SK-N-SH treated with all-trans-retinoic acid at 6 μM for 48 hours (cell line): ENCODE results near the gene C6orf136.

ENCODE experiments used
- ATAC-seq: fragments of 200-7000 bp; cut with Tn5 transposase; 3 replicates; pipeline ENCODE4 v1.9.1; 2020; ENCODE audit warnings: mild to moderate bottlenecking, moderate library complexity
- CREB5 ChIP-seq: fragments of 250-450 bp; sonication (Bioruptor Pico); IDR thresholded peaks from 2 replicates; pipeline ENCODE4 v1.5.1; 2020; ENCODE audit warnings: low read depth, mild to moderate bottlenecking, moderate library complexity
- CSDC2 ChIP-seq: fragments of 250-450 bp; sonication (Bioruptor Pico); IDR thresholded peaks from 2 replicates; pipeline ENCODE4 v1.5.0; 2020; ENCODE audit warnings: mild to moderate bottlenecking, moderate library complexity
- GLIS3 ChIP-seq: fragments of 250-450 bp; sonication (Bioruptor Pico); IDR thresholded peaks from 2 replicates; pipeline ENCODE4 v1.5.0; 2020; ENCODE audit warnings: mild to moderate bottlenecking, moderate library complexity
- ISL1 ChIP-seq: fragments of 250-450 bp; sonication (Bioruptor Pico); IDR thresholded peaks from 2 replicates; pipeline ENCODE4 v2.1.2; 2022; ENCODE audit warnings: mild to moderate bottlenecking, moderate library complexity
- OSR1 ChIP-seq: fragments of 250-450 bp; sonication (Bioruptor Pico); IDR thresholded peaks from 2 replicates; pipeline ENCODE4 v1.8.0; 2022; ENCODE audit warnings: moderate library complexity, mild to moderate bottlenecking, inconsistent platforms
- PATZ1 ChIP-seq: fragments of 250-450 bp; sonication (Bioruptor Pico); IDR thresholded peaks from 2 replicates; pipeline ENCODE4 v1.8.0; 2020; ENCODE audit warnings: mild to moderate bottlenecking, moderate library complexity, borderline replicate concordance
- POU6F1 ChIP-seq: fragments of 250-450 bp; sonication (Bioruptor Pico); IDR thresholded peaks from 2 replicates; pipeline ENCODE4 v1.8.0; 2021; ENCODE audit warnings: low read depth, mild to moderate bottlenecking, moderate library complexity, borderline replicate concordance
- PPARA ChIP-seq: fragments of 250-450 bp; sonication (Bioruptor Pico); IDR thresholded peaks from 2 replicates; pipeline ENCODE4 v1.5.0; 2020; ENCODE audit warnings: mild to moderate bottlenecking, borderline replicate concordance
- RARB ChIP-seq: fragments of 250-450 bp; sonication (Bioruptor Pico); IDR thresholded peaks from 2 replicates; pipeline ENCODE4 v1.8.0; 2021; ENCODE audit warnings: mild to moderate bottlenecking, moderate library complexity
- SNAI2 ChIP-seq: fragments of 250-450 bp; sonication (Bioruptor Pico); IDR thresholded peaks from 2 replicates; pipeline ENCODE4 v1.5.0; 2020; ENCODE audit warnings: mild to moderate bottlenecking, moderate library complexity
- TOX ChIP-seq: fragments of 250-450 bp; sonication (Bioruptor Pico); IDR thresholded peaks from 2 replicates; pipeline ENCODE4 v1.8.0; 2021; ENCODE audit warnings: mild to moderate bottlenecking, moderate library complexity, borderline replicate concordance
- TSHZ2 ChIP-seq: fragments of 250-450 bp; sonication (Bioruptor Pico); IDR thresholded peaks from 2 replicates; pipeline ENCODE4 v1.5.0; 2020; ENCODE audit warnings: mild to moderate bottlenecking, moderate library complexity
- ZFP3 ChIP-seq: fragments of 250-450 bp; sonication (Bioruptor Pico); IDR thresholded peaks from 2 replicates; pipeline ENCODE4 v1.5.0; 2020; ENCODE audit warnings: mild to moderate bottlenecking, moderate library complexity
- ZFP30 ChIP-seq: fragments of 450-650 bp; formaldehyde crosslinking; IDR thresholded peaks from 2 replicates; pipeline ENCODE4 v1.5.0; 2022; ENCODE audit warnings: mild to moderate bottlenecking, moderate library complexity
- ZNF565 ChIP-seq: fragments of 450-650 bp; formaldehyde crosslinking; conservative IDR thresholded peaks from 2 replicates; pipeline ENCODE4 v1.5.0; 2020; ENCODE audit warnings: low read depth, mild to moderate bottlenecking, moderate library complexity
- ZNF70 ChIP-seq: fragments of 450-650 bp; formaldehyde crosslinking; IDR thresholded peaks from 2 replicates; pipeline ENCODE4 v1.5.0; 2020; ENCODE audit warnings: mild to moderate bottlenecking, moderate library complexity
- ZNF8 ChIP-seq: fragments of 450-650 bp; formaldehyde crosslinking; IDR thresholded peaks from 2 replicates; pipeline ENCODE4 v1.5.0; 2020; ENCODE audit warnings: mild to moderate bottlenecking, moderate library complexity

The C6orf136 gene

GRCh38 chr6:30679765-30680535 lies 33.0 kb downstream of the C6orf136 start:
- no peak for TF ChIP-seq POU6F1 (CRISPR knock-in tag)
- no peak for TF ChIP-seq SNAI2 (CRISPR knock-in tag)
- TF ChIP-seq ZFP3 (CRISPR knock-in tag): no peak
- no peak for TF ChIP-seq PPARA (CRISPR knock-in tag)
- TF ChIP-seq, all 23 proteins: peak for 0
- ATAC-seq: no peak

GRCh38 chr6:30681766-30682142 lies 34.8 kb downstream of the C6orf136 start:
- no peak for TF ChIP-seq POU6F1 (CRISPR knock-in tag)
- no peak for TF ChIP-seq PPARA (CRISPR knock-in tag)
- no peak for TF ChIP-seq RARB (CRISPR knock-in tag)
- no peak for TF ChIP-seq OSR1 (CRISPR knock-in tag)
- TF ChIP-seq ZFP30: no peak
- TF ChIP-seq, all 23 proteins: peak for 0

GRCh38 chr6:30682143-30683117 lies 35.5 kb downstream of the C6orf136 start:
- TF ChIP-seq ZNF8 (CRISPR knock-in tag): no peak
- TF ChIP-seq GLIS3 (CRISPR knock-in tag): no peak
- no peak for TF ChIP-seq ZFP3 (CRISPR knock-in tag)
- TF ChIP-seq CSDC2 (CRISPR knock-in tag): no peak
- TF ChIP-seq ZNF565 (CRISPR knock-in tag): no peak
- no peak for TF ChIP-seq CREB5 (CRISPR knock-in tag)
- TF ChIP-seq PATZ1 (CRISPR knock-in tag): peak; percentile 46; the same call in 1 of the 2 replicates
- TF ChIP-seq RARB (CRISPR knock-in tag): no peak
- ATAC-seq: peak; percentile 65

More at GRCh38 chr6:30681766-30682142, 34.8 kb downstream of the C6orf136 start:
- ATAC-seq: no peak

- no peak for TF ChIP-seq ZNF70 (CRISPR knock-in tag)
- TF ChIP-seq TSHZ2 (CRISPR knock-in tag): no peak
- no peak for TF ChIP-seq CREB5 (CRISPR knock-in tag)
- TF ChIP-seq ZNF565 (CRISPR knock-in tag): no peak
- TF ChIP-seq OSR1 (CRISPR knock-in tag): no peak
- no peak for TF ChIP-seq TOX
- no peak for TF ChIP-seq PPARA (CRISPR knock-in tag)
- no peak for TF ChIP-seq ZFP30
- no peak for TF ChIP-seq GLIS3 (CRISPR knock-in tag)
- no peak for TF ChIP-seq ISL1 (CRISPR knock-in tag)
- TF ChIP-seq SNAI2 (CRISPR knock-in tag): no peak
- TF ChIP-seq ZFP3 (CRISPR knock-in tag): no peak
- TF ChIP-seq RARB (CRISPR knock-in tag): no peak
- no peak for TF ChIP-seq ZNF8 (CRISPR knock-in tag)
- ATAC-seq: no peak
These were observed 36.4 kb downstream of the C6orf136 start for GRCh38 chr6:30683183-30683979.
